M059J (cell line): ENCODE data around the gene AK5. TPM values are rescaled to one million over a fixed set of nuclear protein-coding genes. Genes with fewer than 3 reads are reported as not detected.
A peak's percentile ranks its signal among the peaks of the same experiment; 100 is the strongest.
"Not testable (repeated sequence)": the region's sequence is repeated elsewhere in the genome, so short reads cannot be mapped to it uniquely, and the experiment has no call there.

Experiments used
- DNase-seq: peaks from one replicate; pipeline ENCODE4 v3.0.0-alpha.2; 2012; ENCODE audit warnings: low read depth
- total RNA-seq: library from RNA; depleted of rRNA; stranded (reverse); fragments of >200 nt; shearing (Covaris generic); gene quantifications from 2 replicates; pipeline ENCODE4 v1.2.3, GENCODE V29; 2014

The AK5 gene
- total RNA-seq, 1 experiment from 2014 or later, result 5.6 TPM

GRCh38 chr1:77399250-77400086, 117.6 kb downstream of the AK5 start:
- DNase-seq, result no peak

DNA sequence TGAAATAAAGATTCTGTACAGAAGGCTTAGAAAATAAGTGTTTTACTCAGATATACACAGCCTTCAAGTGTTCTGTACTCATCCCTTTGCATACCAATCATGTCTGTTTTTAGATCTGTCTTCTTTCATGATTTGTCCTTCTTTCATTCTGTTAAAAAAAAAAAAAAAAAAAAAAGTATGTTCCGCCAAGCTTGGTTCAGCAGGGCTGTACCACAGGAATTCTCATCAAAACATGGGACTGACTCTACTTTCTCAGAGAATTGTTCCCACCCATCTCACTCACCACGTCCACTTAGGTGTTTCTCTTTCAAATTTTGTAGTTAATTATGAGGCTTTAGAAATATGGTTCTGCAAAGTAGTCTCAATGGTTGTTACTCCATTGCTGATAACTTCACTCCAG, 119.0 kb downstream of the AK5 start:
- DNase-seq, result peak; percentile 20

DNA sequence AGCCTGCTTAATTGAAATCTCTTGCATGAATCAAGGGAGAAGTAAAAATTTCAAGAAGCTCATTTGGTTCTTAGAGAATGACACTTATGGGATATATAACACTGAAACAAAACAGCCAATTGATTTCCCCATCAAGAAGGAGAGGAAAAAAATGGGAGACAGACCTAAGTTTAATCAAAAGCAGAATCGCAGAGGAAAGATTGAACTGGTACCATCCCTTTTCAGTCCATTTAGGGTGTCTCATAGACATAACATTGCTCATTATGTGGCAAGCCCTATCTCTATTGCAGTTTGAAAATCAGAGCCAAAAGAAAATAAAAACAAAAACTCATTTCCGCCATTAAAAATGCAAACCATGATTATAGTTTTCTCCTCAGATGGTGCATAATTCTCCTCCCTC, 119.6 kb downstream of the AK5 start:
- DNase-seq, result no peak

DNA sequence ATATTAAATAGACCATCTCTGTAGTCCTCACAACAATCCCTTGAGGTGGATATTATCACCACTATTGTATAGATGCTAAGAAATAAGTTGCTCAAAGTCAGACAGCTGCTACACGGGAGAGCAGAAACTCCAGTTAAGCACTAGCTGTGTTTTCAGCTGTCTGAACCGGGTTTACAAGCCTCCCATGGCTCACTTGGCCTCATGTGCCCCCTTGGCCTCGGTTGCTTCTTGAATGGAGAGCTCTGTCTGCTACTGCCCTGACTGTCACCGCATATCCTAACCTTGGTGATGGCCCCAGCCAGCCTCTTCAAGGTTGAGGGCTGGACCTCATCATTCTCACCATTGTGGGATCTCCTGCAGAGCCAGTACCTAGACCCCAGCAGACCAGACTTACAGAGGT, 123.4 kb downstream of the AK5 start:
- no peak for DNase-seq

DNA sequence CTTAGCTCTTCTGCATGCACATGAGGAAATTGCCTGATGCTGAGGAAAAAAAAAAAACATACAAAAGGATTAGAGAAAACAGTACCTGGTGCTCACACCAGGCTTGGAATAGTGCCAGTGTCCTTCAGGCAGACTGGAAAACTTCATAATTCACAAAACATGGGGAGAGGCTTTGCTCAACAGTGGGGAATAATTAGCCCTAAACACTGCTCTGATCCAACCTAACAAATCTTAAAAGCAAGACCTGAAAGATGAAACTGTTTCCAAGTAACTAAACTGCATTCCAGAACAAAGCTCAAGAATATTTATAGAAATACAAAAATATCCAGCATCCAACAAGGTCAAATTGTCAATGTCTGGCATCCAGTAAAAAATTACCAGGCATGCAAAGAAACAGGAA, 124.8 kb downstream of the AK5 start:
- DNase-seq, result peak; percentile 67

DNA sequence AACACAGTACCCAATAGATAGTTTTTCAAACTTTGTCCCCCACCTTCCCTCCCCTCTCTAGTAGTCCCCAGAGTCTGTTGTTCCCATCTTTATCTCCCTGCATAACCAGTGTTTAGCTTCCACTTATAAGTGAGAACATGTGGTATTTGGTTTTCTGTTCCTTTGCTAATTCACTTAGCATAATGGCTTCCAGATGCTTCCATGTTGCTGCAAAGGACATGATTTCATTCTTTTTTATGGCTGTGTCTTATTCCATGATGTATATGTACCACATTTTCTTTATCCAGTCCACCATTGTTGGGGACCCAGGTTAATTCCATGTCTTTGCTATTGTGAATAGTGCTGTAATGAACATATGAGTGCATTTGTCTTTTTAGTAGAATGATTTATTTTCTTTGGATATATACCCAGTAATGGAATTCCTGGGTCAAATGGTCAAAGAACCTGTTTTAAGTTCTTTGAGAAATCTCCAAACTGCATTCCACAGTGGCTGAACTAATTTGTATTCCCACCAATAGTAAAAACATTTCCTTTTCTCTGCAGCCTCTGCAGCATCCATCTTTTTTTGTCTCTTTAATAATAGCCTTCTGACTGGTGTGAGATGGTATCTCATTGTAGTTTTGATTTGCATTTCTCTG, 126.0 kb downstream of the AK5 start:
- DNase-seq, result peak; percentile 84

GRCh38 chr1:77408933-77409332, 127.1 kb downstream of the AK5 start:
- DNase-seq, result not testable (repeated sequence)

GRCh38 chr1:77412069-77412819, 130.4 kb downstream of the AK5 start:
- DNase-seq, result peak; percentile 93

DNA sequence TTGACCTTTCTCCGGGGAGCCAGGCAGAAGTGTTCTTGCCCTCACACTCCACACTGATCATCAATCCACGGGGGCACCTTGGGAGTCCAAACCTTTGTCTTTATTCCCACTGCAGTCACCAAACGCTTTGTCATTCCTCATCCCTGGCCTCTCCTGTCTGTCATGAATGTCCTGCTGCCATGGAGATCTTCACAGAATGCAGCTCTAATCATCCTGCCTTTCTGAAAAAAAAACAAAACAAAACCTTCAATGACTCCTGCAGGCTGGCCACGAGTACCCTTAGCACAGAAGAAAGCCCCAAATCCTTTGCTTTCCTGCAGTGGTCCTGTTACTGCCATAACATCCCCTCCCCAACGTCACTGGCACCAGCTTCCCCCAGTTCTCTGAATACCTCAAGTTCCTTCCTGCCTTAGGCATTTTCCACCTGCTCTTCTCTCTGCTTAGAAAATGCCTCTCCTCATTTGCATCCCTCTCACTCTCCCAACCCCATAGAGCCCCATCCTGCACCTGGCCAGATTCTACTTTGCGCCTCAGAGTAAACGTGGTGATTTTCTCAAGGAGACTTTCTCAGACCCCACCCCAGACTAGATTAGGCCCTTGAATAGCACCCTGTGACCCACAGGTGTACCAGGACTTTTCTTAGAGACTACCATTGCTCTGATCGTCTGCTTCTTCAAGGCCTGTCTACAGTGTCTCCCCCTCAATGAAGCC, 131.2 kb downstream of the AK5 start:
- DNase-seq, result peak; percentile 62

- DNase-seq, result no peak
Measured at GRCh38 chr1:77413541-77414335, 131.9 kb downstream of the AK5 start.

DNA sequence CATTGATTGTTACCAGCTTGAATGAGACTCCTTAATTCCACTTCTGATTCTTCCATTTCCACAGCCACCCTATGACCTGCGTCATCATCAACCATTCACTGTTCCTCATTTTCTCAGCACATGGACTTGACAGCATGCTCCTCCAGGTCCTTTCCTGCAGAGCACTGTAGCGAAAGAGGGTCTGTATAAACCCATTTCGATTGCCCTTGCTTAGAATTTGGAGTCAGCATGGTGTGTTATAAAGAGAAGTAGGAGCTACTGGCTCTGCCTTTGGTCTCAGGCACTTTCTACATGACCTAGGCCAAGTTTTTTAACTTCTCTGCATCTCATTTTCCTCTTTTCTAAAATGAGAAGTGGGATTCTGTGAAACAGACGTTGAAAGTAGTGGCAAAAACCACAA, 133.8 kb downstream of the AK5 start:
- DNase-seq, result no peak

DNA sequence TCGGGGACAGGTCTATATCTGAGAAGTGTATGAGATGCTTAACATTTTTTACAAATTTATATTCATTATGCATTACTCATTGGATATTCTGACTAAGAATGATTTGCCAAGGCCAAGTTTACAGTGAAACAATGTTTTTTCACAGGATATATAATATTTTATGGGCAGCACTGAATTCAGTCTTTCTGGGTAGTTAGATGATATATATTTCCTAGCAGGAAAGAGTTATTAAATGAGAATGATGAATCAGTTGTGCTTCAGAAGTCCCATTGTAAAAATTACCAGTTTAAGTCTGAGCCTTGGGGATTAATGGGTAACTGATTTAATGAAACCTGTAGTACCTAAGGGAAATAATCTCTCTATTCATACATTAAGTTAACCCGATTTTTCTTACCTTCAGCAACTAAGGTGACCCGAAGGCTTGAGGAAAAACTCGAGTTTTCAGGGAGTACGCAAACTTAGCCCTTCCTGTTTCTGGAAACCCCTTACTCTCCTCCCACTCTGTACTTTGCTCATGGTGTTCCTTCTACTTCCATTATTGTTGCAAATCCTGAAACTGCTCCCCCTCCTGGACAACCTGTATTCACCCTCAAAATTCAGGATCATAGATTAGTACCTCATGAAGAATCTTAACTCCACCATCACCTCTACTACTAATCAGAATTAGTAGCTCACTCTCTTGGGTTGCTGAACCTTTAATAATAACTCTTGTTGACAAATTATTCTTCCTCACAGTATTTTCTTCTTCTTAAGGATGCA, 135.1 kb downstream of the AK5 start:
- peak; percentile 36 for DNase-seq

DNA sequence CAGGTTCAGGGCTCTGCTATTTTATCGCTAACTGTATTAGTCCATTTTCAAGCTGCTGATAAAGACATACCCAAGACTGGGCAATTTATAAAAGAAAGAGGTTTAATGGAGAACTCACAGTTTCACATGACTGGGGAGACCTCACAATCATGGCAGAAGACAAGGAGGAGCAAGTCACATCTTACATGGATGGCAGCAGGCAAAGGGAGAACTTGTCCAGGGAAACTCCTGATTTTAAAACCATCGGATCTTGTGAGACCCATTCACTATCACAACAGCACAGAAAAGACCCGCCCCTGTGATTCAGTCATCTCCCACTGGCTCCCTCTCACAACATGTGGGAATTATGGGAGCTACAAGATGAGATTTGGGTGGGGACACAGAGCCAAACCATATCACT, 136.2 kb downstream of the AK5 start:
- not testable (repeated sequence) for DNase-seq

DNA sequence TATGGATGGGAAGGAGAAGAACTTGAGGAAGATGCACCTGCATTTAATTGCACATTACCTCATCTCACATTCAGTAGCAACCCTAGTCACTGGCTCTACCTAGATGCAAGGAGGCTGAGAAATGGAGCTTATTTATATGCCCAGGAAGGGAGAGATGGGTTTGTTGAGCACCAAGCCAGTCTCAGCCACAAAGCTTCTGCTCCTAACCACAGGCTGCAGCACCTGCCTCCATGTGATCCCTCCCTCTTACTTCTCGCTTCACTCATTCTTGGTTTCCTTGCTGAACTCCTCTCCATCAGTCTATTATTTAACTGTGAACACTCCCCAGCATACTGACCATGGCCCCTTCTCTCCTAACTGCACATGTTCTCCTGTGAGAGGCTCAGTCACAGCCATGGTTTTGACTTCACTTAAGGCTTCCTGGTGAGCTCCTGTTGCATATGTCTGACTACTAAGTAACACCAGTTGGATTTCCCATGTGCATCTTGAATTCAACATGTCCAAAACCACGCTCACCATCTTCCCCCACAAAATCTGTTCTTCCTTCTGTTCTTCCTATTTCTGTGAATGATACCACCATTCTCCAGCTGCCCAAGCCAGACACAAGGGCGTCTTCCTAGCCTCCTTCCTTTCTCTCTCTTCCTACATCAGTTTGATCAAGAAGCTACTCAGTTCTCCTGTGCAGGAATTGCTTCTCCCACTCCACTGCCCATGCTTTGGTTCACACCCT, 139.8 kb downstream of the AK5 start:
- DNase-seq, result no peak

GRCh38 chr1:77424236-77424635, 142.4 kb downstream of the AK5 start:
- peak; percentile 47 for DNase-seq

GRCh38 chr1:77428068-77428467, 146.2 kb downstream of the AK5 start:
- no peak for DNase-seq

DNA sequence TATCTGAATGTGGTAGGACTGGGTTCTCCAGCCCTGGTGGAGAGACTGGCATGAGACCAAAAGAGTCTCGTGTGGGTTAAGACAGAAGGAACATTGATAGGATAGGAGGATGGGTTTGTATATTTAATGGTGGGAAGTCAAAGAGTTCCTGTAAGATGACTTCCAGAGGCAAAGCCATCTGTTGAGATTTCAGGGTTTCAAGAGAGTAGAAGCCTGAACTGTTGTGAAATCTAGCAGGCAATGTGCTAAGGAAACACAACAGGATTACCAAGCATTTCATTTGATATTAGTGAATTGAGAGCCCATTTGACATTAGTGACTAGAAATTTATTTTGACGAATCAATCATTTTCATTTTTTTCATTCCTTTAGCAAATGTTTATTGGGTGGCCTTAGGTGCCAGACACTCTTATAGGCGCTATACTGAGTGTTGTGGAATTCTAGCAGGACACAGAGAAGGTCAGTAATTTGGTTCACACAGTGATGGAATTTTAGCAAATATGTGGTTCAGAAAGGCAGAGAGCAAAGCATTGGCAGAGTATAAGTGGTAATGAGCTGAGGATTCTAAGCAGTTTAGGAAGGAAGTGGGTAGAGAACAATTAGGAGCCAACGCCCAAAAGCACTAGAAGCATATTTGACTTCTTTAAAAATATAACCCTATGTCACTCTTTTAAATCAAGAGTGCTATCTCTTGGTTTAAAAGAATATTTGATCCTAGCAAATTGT, 149.3 kb downstream of the AK5 start:
- no peak for DNase-seq

- no peak for DNase-seq
Measured at GRCh38 chr1:77433934-77434333, 152.1 kb downstream of the AK5 start.

DNA sequence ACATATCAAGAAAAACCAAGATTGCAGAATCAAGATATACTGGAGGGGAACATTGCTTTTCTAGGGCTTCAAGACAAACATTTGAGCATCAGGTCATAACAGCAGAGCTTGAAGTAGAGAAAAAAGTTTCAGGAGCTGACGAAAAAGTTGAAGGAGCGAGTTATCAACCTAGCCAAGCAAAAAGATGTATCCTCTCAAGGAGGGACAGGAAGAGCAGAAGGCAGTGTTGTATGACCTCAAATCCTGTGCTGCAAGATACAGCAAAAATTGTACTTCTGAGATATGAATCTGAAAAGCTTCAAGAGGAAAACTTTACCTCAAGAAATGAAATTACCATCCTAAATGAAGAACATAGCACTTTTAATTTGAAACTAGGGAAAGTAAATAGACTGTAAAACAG, 153.1 kb downstream of the AK5 start:
- no peak for DNase-seq
